ENCODE results near the gene KRTAP6-3. TPM values are rescaled to one million over a fixed set of nuclear protein-coding genes. Genes with fewer than 3 reads are reported as not detected.

The KRTAP6-3 gene, protein sequence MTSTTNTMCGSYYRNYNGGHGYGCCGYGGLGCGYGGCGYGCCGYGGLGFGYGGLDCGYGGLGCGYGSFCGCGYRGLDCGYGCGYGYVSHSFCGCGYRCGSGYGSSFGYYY
- total RNA-seq = not detected in 2 replicates
- long read RNA-seq = 0 reads

GRCh38 chr21:30592140-30592539, at the start of gene KRTAP6-3:
TSS of gene KRTAP6-3 (plus strand) at chr21:30592440. CDS start at chr21:30592446, 6 bp downstream.
- no peak for TF ChIP-seq CTCF (IDR thresholded peaks at IDR 0.05; ENCODE audit: unreplicated experiment)
- no peaks in the 10 kb centered on the region for H3K4me1 Mint-ChIP-seq (ENCODE audit: low read depth)
- no peak within 1 kb of the TSS for H3K27ac Mint-ChIP-seq
- H3K4me3 Mint-ChIP-seq (ENCODE audit: low read depth) = no peak within 1 kb of the TSS
- peaks cover 16% of the 10 kb centered on the region for H3K9me3 Mint-ChIP-seq (ENCODE audit: low read depth)
- no peaks in the 10 kb centered on the region for H3K27me3 Mint-ChIP-seq
- DNase-seq (ENCODE audit: low spot score, unreplicated experiment) = no peak
- H3K36me3 Mint-ChIP-seq (ENCODE audit: insufficient read depth) = peaks cover 2% of the 10 kb centered on the region

DNA sequence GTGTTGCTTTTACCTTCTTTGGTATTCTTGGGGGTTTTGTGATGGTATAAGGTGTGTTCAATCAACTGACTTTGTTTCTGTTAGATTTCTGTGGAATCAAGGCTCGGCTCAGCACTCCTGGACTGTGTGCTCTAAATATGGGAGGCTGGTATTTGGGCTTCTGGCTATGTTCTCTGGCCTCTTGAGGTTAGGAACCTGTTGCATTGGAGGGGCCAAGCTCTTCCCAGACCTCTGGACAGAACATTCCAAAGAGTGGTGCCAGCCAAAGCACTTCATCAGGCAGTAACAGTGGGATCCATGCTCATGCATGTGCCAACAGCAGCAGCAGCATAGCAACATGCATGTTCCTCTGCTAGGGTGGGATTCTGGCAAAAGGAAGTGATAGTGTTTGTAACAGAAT, 39.5 kb upstream of the KRTAP6-3 start:
- Mint-ChIP-seq H3K36me3 (ENCODE audit: insufficient read depth) (no peaks in the 10 kb centered on the region), H3K4me3 (ENCODE audit: low read depth) (no peak overlapping the region), H3K9me3 (ENCODE audit: low read depth) (peaks cover 34% of the 10 kb centered on the region), H3K27ac (no peak overlapping the region), H3K4me1 (ENCODE audit: low read depth) (no peaks in the 10 kb centered on the region), H3K27me3 (no peaks in the 10 kb centered on the region)
- no peak for DNase-seq (ENCODE audit: low spot score, unreplicated experiment)
- no peak for TF ChIP-seq CTCF (IDR thresholded peaks at IDR 0.05; ENCODE audit: unreplicated experiment)

- H3K36me3 Mint-ChIP-seq (ENCODE audit: insufficient read depth) = no peaks in the 10 kb centered on the region
- peaks cover 24% of the 10 kb centered on the region for H3K9me3 Mint-ChIP-seq (ENCODE audit: low read depth)
- DNase-seq (ENCODE audit: low spot score, unreplicated experiment) = no peak
- no peak overlapping the region for H3K27ac Mint-ChIP-seq
- no peaks in the 10 kb centered on the region for H3K4me1 Mint-ChIP-seq (ENCODE audit: low read depth)
- no peak for TF ChIP-seq CTCF (IDR thresholded peaks at IDR 0.05; ENCODE audit: unreplicated experiment)
- no peaks in the 10 kb centered on the region for H3K27me3 Mint-ChIP-seq
- no peak overlapping the region for H3K4me3 Mint-ChIP-seq (ENCODE audit: low read depth)
Measured at GRCh38 chr21:30555095-30555494, 37.1 kb upstream of the KRTAP6-3 start.

GRCh38 chr21:30561264-30561895, 30.9 kb upstream of the KRTAP6-3 start, which contains the start of gene KRTAP19-7:
TSS of gene KRTAP19-7 (minus strand) at chr21:30561314. CDS start at chr21:30561289, 25 bp downstream.
- no peaks in the 10 kb centered on the region for H3K36me3 Mint-ChIP-seq (ENCODE audit: insufficient read depth)
- no peak within 1 kb of the TSS for H3K4me3 Mint-ChIP-seq (ENCODE audit: low read depth)
- TF ChIP-seq CTCF (IDR thresholded peaks at IDR 0.05; ENCODE audit: unreplicated experiment) = no peak
- H3K27ac Mint-ChIP-seq = no peak within 1 kb of the TSS
- H3K4me1 Mint-ChIP-seq (ENCODE audit: low read depth) = no peaks in the 10 kb centered on the region
- DNase-seq (ENCODE audit: low spot score, unreplicated experiment) = no peak
- H3K9me3 Mint-ChIP-seq (ENCODE audit: low read depth) = peaks cover 12% of the 10 kb centered on the region
- H3K27me3 Mint-ChIP-seq = no peaks in the 10 kb centered on the region

GRCh38 chr21:30561957-30562356, 30.3 kb upstream of the KRTAP6-3 start:
- no peak for TF ChIP-seq CTCF (IDR thresholded peaks at IDR 0.05; ENCODE audit: unreplicated experiment)
- H3K4me3 Mint-ChIP-seq (ENCODE audit: low read depth) = no peak overlapping the region
- DNase-seq (ENCODE audit: low spot score, unreplicated experiment) = no peak
- H3K4me1 Mint-ChIP-seq (ENCODE audit: low read depth) = no peaks in the 10 kb centered on the region
- no peaks in the 10 kb centered on the region for H3K36me3 Mint-ChIP-seq (ENCODE audit: insufficient read depth)
- H3K27me3 Mint-ChIP-seq = no peaks in the 10 kb centered on the region
- H3K27ac Mint-ChIP-seq = no peak overlapping the region
- H3K9me3 Mint-ChIP-seq (ENCODE audit: low read depth) = peaks cover 12% of the 10 kb centered on the region

All from progenitor cell of endocrine pancreas (in vitro differentiated cells).